OCI-LY7 (cell line): ENCODE data around the gene RALBP1. TPM values are rescaled to one million over a fixed set of nuclear protein-coding genes. Genes with fewer than 3 reads are reported as not detected.

Source experiments
- BruUV-seq: library from RNA; stranded (reverse); fragments of 400-500 nt; replicated peaks from 2 replicates; lab custom pipeline; 2021; lab: Mats Ljungman, UMichigan
- CTCF ChIA-PET: fragments of 300-600 bp; sonication (Branson Sonifier 250); formaldehyde crosslinking; loops from one replicate; lab custom pipeline; 2022; ENCODE audit warnings: antibody characterized with exemption; ENCODE audit not compliant: unreplicated experiment; lab: Charles Lee
- POLR2A ChIA-PET: fragments of 300-600 bp; sonication (Branson Sonifier 250); formaldehyde crosslinking; loops from one replicate; lab custom pipeline; 2022; ENCODE audit warnings: antibody characterized with exemption; lab: Charles Lee
- DNase-seq: peaks from one replicate; pipeline ENCODE4 v3.0.0-alpha.2; 2015; ENCODE audit warnings: low spot score
- H2AFZ ChIP-seq: fragments of 200-600 bp; sonication (generic), shearing (Covaris generic); 2 replicates; pipeline ENCODE4 v1.6.1; 2014; ENCODE audit warnings: mild to moderate bottlenecking, antibody characterized with exemption, low read length, moderate library complexity
- H3K27ac ChIP-seq: fragments of 200-600 bp; sonication (generic); 2 replicates; pipeline ENCODE4 v1.5.1; 2014; ENCODE audit warnings: mixed run types, low read depth, mild to moderate bottlenecking, moderate library complexity, low read length, inconsistent platforms; ENCODE audit not compliant: poor library complexity, severe bottlenecking
- H3K36me3 ChIP-seq: fragments of 200-600 bp; sonication (generic); 2 replicates; pipeline ENCODE4 v1.6.1; 2014; ENCODE audit warnings: mild to moderate bottlenecking, antibody characterized with exemption, low read length, moderate library complexity, mixed read lengths; ENCODE audit not compliant: insufficient read depth
- H3K4me1 ChIP-seq: fragments of 200-600 bp; sonication (generic); 2 replicates; pipeline ENCODE4 v1.5.1; 2014; ENCODE audit warnings: mild to moderate bottlenecking, low read length; ENCODE audit not compliant: insufficient read depth, poor library complexity, severe bottlenecking
- H3K4me2 ChIP-seq: fragments of 200-600 bp; sonication (generic); 2 replicates; pipeline ENCODE4 v1.6.1; 2014; ENCODE audit warnings: mild to moderate bottlenecking, low read length
- H3K4me3 ChIP-seq: fragments of 200-600 bp; sonication (generic); 2 replicates; pipeline ENCODE4 v1.5.1; 2014; ENCODE audit warnings: mild to moderate bottlenecking, low read depth, low read length; ENCODE audit not compliant: poor library complexity, severe bottlenecking
- H3K79me2 ChIP-seq: fragments of 200-600 bp; sonication (generic); 2 replicates; pipeline ENCODE4 v1.6.1; 2016; ENCODE audit warnings: low read depth, mild to moderate bottlenecking, low read length, moderate library complexity, mixed read lengths; ENCODE audit not compliant: insufficient read depth
- H3K9me2 ChIP-seq: fragments of 200-600 bp; sonication (generic); 2 replicates; pipeline ENCODE4 v1.6.1; 2016; ENCODE audit warnings: mild to moderate bottlenecking, low read length, mixed read lengths; ENCODE audit not compliant: insufficient read depth
- H3K9me3 ChIP-seq: fragments of 200-600 bp; sonication (generic); 2 replicates; pipeline ENCODE4 v1.6.1; 2014; ENCODE audit warnings: mild to moderate bottlenecking, mixed run types, low read length, mixed read lengths
- H4K20me1 ChIP-seq: fragments of 200-600 bp; sonication (generic); 2 replicates; pipeline ENCODE4 v1.6.1; 2014; ENCODE audit warnings: mild to moderate bottlenecking, antibody characterized with exemption, low read length, moderate library complexity, mixed read lengths; ENCODE audit not compliant: insufficient read depth
- CTCF ChIP-seq: fragments of 200-600 bp; sonication (generic); conservative IDR thresholded peaks from 2 replicates; pipeline ENCODE4 v1.5.1; 2014; ENCODE audit warnings: mild to moderate bottlenecking, antibody characterized with exemption, low read length, moderate library complexity, mixed read lengths
- EZH2phosphoT487 ChIP-seq: fragments of 200-600 bp; sonication (generic); IDR thresholded peaks from 2 replicates; pipeline ENCODE4 v1.6.1; 2018; ENCODE audit warnings: low read depth, borderline replicate concordance, mild to moderate bottlenecking, mixed run types, antibody characterized with exemption, low read length, moderate library complexity, mixed read lengths
- intact Hi-C: fragments of 100-400 bp; cut with micrococcal nuclease; formaldehyde crosslinking; loops from one replicate; pipeline ENCODE4 v1.10.0; 2022; ENCODE audit not compliant: unreplicated experiment
- total RNA-seq, 2 experiments: library from RNA; depleted of rRNA in 1 of 2; stranded (reverse); fragments of >200 nt in 1 of 2; shearing (Covaris generic) in 1 of 2; gene quantifications; 2 replicates each; pipeline ENCODE4 v1.2.3, GENCODE V29; 2014 to 2022

The RALBP1 gene
- total RNA-seq, 2 experiments from 2014 or later: 78.5 to 96.0 TPM

- Histone ChIP-seq H2AFZ (no peak overlapping the region), H3K36me3 (peaks cover 77% of the 10 kb centered on the region)
- intact Hi-C loops: no loop called here
Measured at GRCh38 chr18:9558387-9559064, 83.2 kb downstream of the RALBP1 start.

GRCh38 chr18:9559253-9559652, 83.9 kb downstream of the RALBP1 start:
- Histone ChIP-seq H2AFZ (no peak overlapping the region), H3K9me3 (no peaks in the 10 kb centered on the region), H3K4me1 (no peaks in the 10 kb centered on the region), H4K20me1 (no peaks in the 10 kb centered on the region), H3K79me2 (no peaks in the 10 kb centered on the region), H3K27ac (no peak overlapping the region), H3K4me2 (no peak overlapping the region), H3K4me3 (no peak overlapping the region), H3K36me3 (peaks cover 72% of the 10 kb centered on the region), H3K9me2 (no peaks in the 10 kb centered on the region)
- ChIA-PET POLR2A (interaction anchor here (0.7 kb wide), 1 partner anchor 59 kb away, joined by 5 read pairs; no protein-coding TSS in a partner anchor), CTCF (no interaction called here)
- DNase-seq: no peak
- intact Hi-C loops: no loop called here
- TF ChIP-seq EZH2phosphoT487 (no peak), CTCF (no peak)
- no TSS peak for BruUV-seq

More at GRCh38 chr18:9558387-9559064, 83.2 kb downstream of the RALBP1 start:
- no peaks in the 10 kb centered on the region for H4K20me1 ChIP-seq
- ChIA-PET POLR2A (no interaction called here), CTCF (no interaction called here)
- no peak overlapping the region for H3K27ac ChIP-seq
- H3K9me2 ChIP-seq: no peaks in the 10 kb centered on the region
- no peaks in the 10 kb centered on the region for H3K79me2 ChIP-seq
- TF ChIP-seq EZH2phosphoT487 (no peak), CTCF (no peak)
- no peaks in the 10 kb centered on the region for H3K9me3 ChIP-seq
- H3K4me1 ChIP-seq: no peaks in the 10 kb centered on the region
- DNase-seq: no peak
- no TSS peak for BruUV-seq
- no peak overlapping the region for H3K4me3 ChIP-seq
- no peak overlapping the region for H3K4me2 ChIP-seq

- POLR2A ChIA-PET: interaction anchor here (0.6 to 1.7 kb wide), 6 partner anchors 12 to 348 kb away, joined by 3 to 6 read pairs (median 4); no protein-coding TSS in a partner anchor
- H2AFZ ChIP-seq: no peak overlapping the region
- H3K36me3 ChIP-seq: peaks cover 52% of the 10 kb centered on the region; the same call in 1 of the 2 replicates
Measured at GRCh38 chr18:9561759-9562158, 86.4 kb downstream of the RALBP1 start.

More at GRCh38 chr18:9561759-9562158, 86.4 kb downstream of the RALBP1 start:
- no TSS peak for BruUV-seq
- Histone ChIP-seq H4K20me1 (no peaks in the 10 kb centered on the region), H3K4me1 (no peaks in the 10 kb centered on the region), H3K4me2 (no peak overlapping the region), H3K4me3 (no peak overlapping the region), H3K79me2 (no peaks in the 10 kb centered on the region), H3K9me3 (no peaks in the 10 kb centered on the region), H3K27ac (no peak overlapping the region), H3K9me2 (no peaks in the 10 kb centered on the region)
- intact Hi-C loops: no loop called here
- TF ChIP-seq CTCF (no peak), EZH2phosphoT487 (no peak)
- CTCF ChIA-PET: no interaction called here
- no peak for DNase-seq
